Measurements from ENCODE around the gene SPIB. TPM values are rescaled to one million over a fixed set of nuclear protein-coding genes. Genes with fewer than 3 reads are reported as not detected.

Gene SPIB
- polyA plus RNA-seq, 1 experiment: not detected

DNA sequence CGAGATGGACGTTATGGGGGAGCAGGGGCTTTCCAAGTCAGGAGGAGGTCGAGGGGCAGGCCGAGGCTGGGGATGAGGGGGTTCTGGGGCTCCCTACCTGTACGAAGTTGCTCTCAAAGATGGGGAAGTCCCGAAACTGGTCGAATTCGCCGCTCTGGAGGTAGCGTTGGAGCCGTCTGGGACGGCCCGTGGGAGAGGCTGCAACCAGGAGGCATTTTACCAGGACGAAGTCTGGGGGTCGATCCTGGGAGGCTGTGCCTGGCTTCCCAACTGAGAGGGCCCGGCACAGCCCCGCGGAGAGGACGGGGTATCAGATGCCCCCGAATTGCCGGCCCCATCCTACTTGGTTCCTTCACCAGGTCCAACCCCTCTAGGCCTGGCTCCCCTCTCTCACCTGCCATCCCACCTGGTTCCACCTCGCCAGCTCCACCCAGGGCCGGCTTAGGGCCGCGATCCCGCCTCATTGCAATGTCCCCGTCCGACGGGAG lies 57.0 kb downstream of the SPIB start:
- Histone ChIP-seq H3K4me3 (ENCODE audit: low read depth, low read length) (no peak overlapping the region; the same call in 1 of the 2 replicates), H3K27me3 (ENCODE audit: control insufficient read depth, insufficient read depth, low read length) (no peaks in the 10 kb centered on the region), H3K27ac (ENCODE audit: low read depth, low read length) (no peak overlapping the region), H3K9me3 (ENCODE audit: control insufficient read depth, insufficient read depth, low read length) (peaks cover 13% of the 10 kb centered on the region)
- DNase-seq (ENCODE audit: low read depth, low spot score): no peak
- POLR2A ChIA-PET: interaction anchor here (1.3 kb wide), 1 partner anchor 35 kb away, joined by 3 read pairs; the partner anchor contains the start of gene JOSD2
- TF ChIP-seq, protein P1, sequence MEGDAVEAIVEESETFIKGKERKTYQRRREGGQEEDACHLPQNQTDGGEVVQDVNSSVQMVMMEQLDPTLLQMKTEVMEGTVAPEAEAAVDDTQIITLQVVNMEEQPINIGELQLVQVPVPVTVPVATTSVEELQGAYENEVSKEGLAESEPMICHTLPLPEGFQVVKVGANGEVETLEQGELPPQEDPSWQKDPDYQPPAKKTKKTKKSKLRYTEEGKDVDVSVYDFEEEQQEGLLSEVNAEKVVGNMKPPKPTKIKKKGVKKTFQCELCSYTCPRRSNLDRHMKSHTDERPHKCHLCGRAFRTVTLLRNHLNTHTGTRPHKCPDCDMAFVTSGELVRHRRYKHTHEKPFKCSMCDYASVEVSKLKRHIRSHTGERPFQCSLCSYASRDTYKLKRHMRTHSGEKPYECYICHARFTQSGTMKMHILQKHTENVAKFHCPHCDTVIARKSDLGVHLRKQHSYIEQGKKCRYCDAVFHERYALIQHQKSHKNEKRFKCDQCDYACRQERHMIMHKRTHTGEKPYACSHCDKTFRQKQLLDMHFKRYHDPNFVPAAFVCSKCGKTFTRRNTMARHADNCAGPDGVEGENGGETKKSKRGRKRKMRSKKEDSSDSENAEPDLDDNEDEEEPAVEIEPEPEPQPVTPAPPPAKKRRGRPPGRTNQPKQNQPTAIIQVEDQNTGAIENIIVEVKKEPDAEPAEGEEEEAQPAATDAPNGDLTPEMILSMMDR (IDR thresholded peaks at IDR 0.05; ENCODE audit: low read depth, low read length): no peak
- CTCF ChIA-PET: no interaction called here

GRCh38 chr19:50476224-50476906 lies 57.6 kb downstream of the SPIB start, which contains the start of the genes EMC10 and GARIN5A:
Gene EMC10, plus strand, starts transcription at chr19:50476507. Its CDS starts 38 bp downstream, at chr19:50476545.
Gene GARIN5A, minus strand, starts transcription at chr19:50476848. Its CDS starts 460 bp downstream, at chr19:50476388.
- POLR2A ChIA-PET: interaction anchor here (1.3 kb wide), 1 partner anchor 35 kb away, joined by 3 read pairs; the partner anchor contains the start of gene JOSD2
- DNase-seq (ENCODE audit: low read depth, low spot score): peak; percentile 86
- peak within 1 kb of the TSS; percentile 90 for H3K4me3 ChIP-seq (ENCODE audit: low read depth, low read length)
- TF ChIP-seq, protein P1 (IDR thresholded peaks at IDR 0.05; ENCODE audit: low read depth, low read length): no peak
- CTCF ChIA-PET: no interaction called here
- H3K27ac ChIP-seq (ENCODE audit: low read depth, low read length): peak within 1 kb of the TSS; percentile 68
- no peaks in the 10 kb centered on the region for H3K27me3 ChIP-seq (ENCODE audit: control insufficient read depth, insufficient read depth, low read length)
- peaks cover 13% of the 10 kb centered on the region for H3K9me3 ChIP-seq (ENCODE audit: control insufficient read depth, insufficient read depth, low read length)

GRCh38 chr19:50476907-50477238 lies 58.1 kb downstream of the SPIB start:
- Histone ChIP-seq H3K4me3 (ENCODE audit: low read depth, low read length) (peak overlapping the region; percentile 90), H3K27me3 (ENCODE audit: control insufficient read depth, insufficient read depth, low read length) (no peaks in the 10 kb centered on the region), H3K27ac (ENCODE audit: low read depth, low read length) (no peak overlapping the region), H3K9me3 (ENCODE audit: control insufficient read depth, insufficient read depth, low read length) (peaks cover 13% of the 10 kb centered on the region)
- TF ChIP-seq, protein P1 (IDR thresholded peaks at IDR 0.05; ENCODE audit: low read depth, low read length): no peak
- POLR2A ChIA-PET: interaction anchor here (1.3 kb wide), 1 partner anchor 34 kb away, joined by 3 read pairs; the partner anchor contains the start of gene JOSD2
- CTCF ChIA-PET: interaction anchor here (0.7 kb wide), 2 partner anchors 8 to 328 kb away, joined by 3 read pairs; no protein-coding TSS in a partner anchor
- DNase-seq (ENCODE audit: low read depth, low spot score): no peak

- CTCF ChIA-PET: interaction anchor here (0.6 to 1.5 kb wide), 4 partner anchors 12 to 109 kb away, joined by 3 to 5 read pairs (median 4); no protein-coding TSS in a partner anchor
- POLR2A ChIA-PET: interaction anchor here (0.7 to 1.8 kb wide), 2 partner anchors 31 to 33 kb away, joined by 3 read pairs; partner anchors contain the start of gene JOSD2
- peaks cover 13% of the 10 kb centered on the region for H3K9me3 ChIP-seq (ENCODE audit: control insufficient read depth, insufficient read depth, low read length)
- H3K27me3 ChIP-seq (ENCODE audit: control insufficient read depth, insufficient read depth, low read length): no peaks in the 10 kb centered on the region
- H3K4me3 ChIP-seq (ENCODE audit: low read depth, low read length): no peak overlapping the region
- no peak overlapping the region for H3K27ac ChIP-seq (ENCODE audit: low read depth, low read length)
- DNase-seq (ENCODE audit: low read depth, low spot score): no peak
- TF ChIP-seq, protein P1 (IDR thresholded peaks at IDR 0.05; ENCODE audit: low read depth, low read length): no peak
Measured at GRCh38 chr19:50477751-50478515, 59.2 kb downstream of the SPIB start.

All from AG04450 (cell line).